ENCODE results near the gene DPEP1. TPM values are rescaled to one million over a fixed set of nuclear protein-coding genes. Genes with fewer than 3 reads are reported as not detected.

Gene DPEP1
- total RNA-seq, 1 experiment from 2014 or later = 1.1 TPM

DNA sequence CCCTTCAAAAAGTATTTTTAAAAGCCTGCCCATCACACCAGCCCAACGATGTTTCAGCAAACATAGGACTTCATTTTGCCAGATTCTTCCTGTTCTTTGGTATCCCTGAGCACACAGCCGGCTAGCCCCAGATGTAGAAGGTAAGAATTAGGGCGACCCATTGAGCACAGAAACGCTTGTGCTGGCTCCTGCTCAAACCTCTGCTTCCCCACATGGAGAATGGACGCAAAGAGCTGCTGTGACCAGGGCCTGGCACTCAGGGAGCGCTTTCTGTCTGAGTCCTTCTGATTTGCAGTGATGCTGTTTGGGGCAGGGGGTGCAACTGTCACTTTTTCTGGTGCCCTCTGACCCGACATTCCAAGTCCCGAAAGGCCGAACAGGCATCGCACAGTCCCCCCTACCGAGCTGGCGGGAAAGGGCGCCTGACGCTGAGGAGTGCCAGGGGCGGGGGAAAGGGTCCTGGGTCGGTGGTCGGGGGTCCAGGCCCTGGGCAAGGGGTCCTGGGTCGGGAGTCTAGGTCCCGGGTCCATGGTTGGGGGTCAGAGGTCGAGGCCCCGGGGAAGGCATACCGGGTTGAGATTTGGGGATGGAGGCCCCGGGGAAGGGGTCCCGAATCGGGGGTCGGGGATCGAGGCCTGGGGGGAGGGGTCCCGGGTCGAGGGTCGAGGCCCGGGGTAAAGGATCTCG is 43.1 kb downstream of the DPEP1 start:
- Histone ChIP-seq H3K9ac (ENCODE audit: extremely low read depth, insufficient read length, low read length) (no peak overlapping the region), H3K79me1 (ENCODE audit: insufficient read depth, low read depth, low read length, poor library complexity, severe bottlenecking) (peaks cover 2% of the 10 kb centered on the region), H4K91ac (ENCODE audit: insufficient read length, low read depth, low read length) (no peak overlapping the region), H3K9me3 (ENCODE audit: control insufficient read depth, low read depth, low read length) (no peaks in the 10 kb centered on the region), H3K27me3 (ENCODE audit: insufficient read depth, low read length) (no peaks in the 10 kb centered on the region), H2AK5ac (ENCODE audit: insufficient read length, low read length) (no peak overlapping the region), H4K8ac (replicated peaks; ENCODE audit: insufficient read length, low read depth, low read length) (no peak overlapping the region), H3K27ac (ENCODE audit: insufficient read length, low read depth, low read length) (no peak overlapping the region), H3K18ac (ENCODE audit: insufficient read length, low read depth, low read length) (no peak overlapping the region), H3K79me2 (ENCODE audit: insufficient read depth, low read length) (peaks cover 5% of the 10 kb centered on the region; the same call in 1 of the 2 replicates), H4K5ac (ENCODE audit: insufficient read length, low read depth, low read length) (no peak overlapping the region), H2BK5ac (ENCODE audit: insufficient read length, low read length) (no peak overlapping the region), H2BK20ac (ENCODE audit: low read depth, low read length, poor library complexity, severe bottlenecking) (no peak overlapping the region), H4K20me1 (ENCODE audit: control insufficient read depth, insufficient read depth, insufficient read length) (no peaks in the 10 kb centered on the region), H3T11ph (ENCODE audit: low read length) (no peak overlapping the region), H3K4me1 (ENCODE audit: insufficient read depth, low read length) (no peaks in the 10 kb centered on the region), H3K4me2 (ENCODE audit: insufficient read depth, insufficient read length, low read length) (peak overlapping the region; percentile 84), H3K56ac (ENCODE audit: insufficient read length, low read depth, low read length) (no peak overlapping the region), H3K4ac (ENCODE audit: low read depth, low read length) (no peak overlapping the region), H2BK12ac (ENCODE audit: insufficient read length, low read depth, low read length) (no peak overlapping the region), H2BK15ac (ENCODE audit: low read depth, low read length) (no peak overlapping the region), H3K23me2 (ENCODE audit: insufficient read length, low read depth, low read length, poor library complexity, severe bottlenecking) (peaks cover 7% of the 10 kb centered on the region), H2AFZ (ENCODE audit: low read length) (no peak overlapping the region), H2BK120ac (ENCODE audit: low read depth, low read length, poor library complexity, severe bottlenecking) (no peak overlapping the region), H3K23ac (ENCODE audit: insufficient read length, low read depth, low read length) (no peak overlapping the region), H3K14ac (ENCODE audit: insufficient read depth, low read length) (no peak overlapping the region)
- Mint-ChIP-seq H3K27me3 (ENCODE audit: low read depth) (peaks cover 2% of the 10 kb centered on the region; the same call in 1 of the 2 replicates), H3K4me3 (peak overlapping the region; percentile 84 to 92), H3K27ac (0 out of 7 replicates have a peak overlapping the region, but pooled peaks of 1 of the 3 experiments have one; percentile 35), H3K9me3 (peaks cover 7% of the 10 kb centered on the region in 2 experiments; a peak in 4 of 5 replicates), H3K4me1 (peaks cover 9 to 14% of the 10 kb centered on the region in 2 experiments), H3K36me3 (ENCODE audit: insufficient read depth in 1 of 3, low read depth in 3 of 3) (peaks cover 32 to 40% (median 39%) of the 10 kb centered on the region in 3 experiments)
- TF ChIP-seq, protein P1, sequence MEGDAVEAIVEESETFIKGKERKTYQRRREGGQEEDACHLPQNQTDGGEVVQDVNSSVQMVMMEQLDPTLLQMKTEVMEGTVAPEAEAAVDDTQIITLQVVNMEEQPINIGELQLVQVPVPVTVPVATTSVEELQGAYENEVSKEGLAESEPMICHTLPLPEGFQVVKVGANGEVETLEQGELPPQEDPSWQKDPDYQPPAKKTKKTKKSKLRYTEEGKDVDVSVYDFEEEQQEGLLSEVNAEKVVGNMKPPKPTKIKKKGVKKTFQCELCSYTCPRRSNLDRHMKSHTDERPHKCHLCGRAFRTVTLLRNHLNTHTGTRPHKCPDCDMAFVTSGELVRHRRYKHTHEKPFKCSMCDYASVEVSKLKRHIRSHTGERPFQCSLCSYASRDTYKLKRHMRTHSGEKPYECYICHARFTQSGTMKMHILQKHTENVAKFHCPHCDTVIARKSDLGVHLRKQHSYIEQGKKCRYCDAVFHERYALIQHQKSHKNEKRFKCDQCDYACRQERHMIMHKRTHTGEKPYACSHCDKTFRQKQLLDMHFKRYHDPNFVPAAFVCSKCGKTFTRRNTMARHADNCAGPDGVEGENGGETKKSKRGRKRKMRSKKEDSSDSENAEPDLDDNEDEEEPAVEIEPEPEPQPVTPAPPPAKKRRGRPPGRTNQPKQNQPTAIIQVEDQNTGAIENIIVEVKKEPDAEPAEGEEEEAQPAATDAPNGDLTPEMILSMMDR (conservative IDR thresholded peaks at IDR 0.05) = no peak
- no CpG with 5 or more reads among the region's 32 CpGs for WGBS (ENCODE audit: extremely low coverage, insufficient read length, low lambda C conversion rate)
- no peak for DNase-seq

Measured in H9 (cell line).